K562 (cell line): ENCODE data around the gene GRHL3. TPM values are rescaled to one million over a fixed set of nuclear protein-coding genes. Genes with fewer than 3 reads are reported as not detected.

Source experiments
- ARID3A ChIP-seq: IDR thresholded peaks from 2 replicates; pipeline ENCODE4 v1.6.1; 2012; ENCODE audit warnings: low read depth, low read length, improper control_type of control experiment, borderline replicate concordance
- CEBPZ ChIP-seq: fragments of 150-350 bp; IDR thresholded peaks from 2 replicates; pipeline ENCODE4 v1.6.1; 2014; ENCODE audit warnings: low read depth, mild to moderate bottlenecking, low read length, borderline replicate concordance
- E4F1 ChIP-seq: fragments of 250-450 bp; sonication (Bioruptor Pico); IDR thresholded peaks from 2 replicates; pipeline ENCODE4 v1.5.0; 2021; ENCODE audit warnings: mild to moderate bottlenecking, borderline replicate concordance
- FOSL1 ChIP-seq: fragments of 200-800 bp; sonication (Bioruptor generic); conservative IDR thresholded peaks from 2 replicates; pipeline ENCODE4 v1.6.1; 2016; ENCODE audit warnings: missing genetic modification characterization, missing compliant biosample characterization
- FUS ChIP-seq: fragments of 200-400 bp; formaldehyde crosslinking; optimal IDR thresholded peaks from 2 replicates; pipeline ENCODE3; 2017; ENCODE audit warnings: low read depth, low read length
- KLF10 ChIP-seq: fragments of 250-450 bp; sonication (Bioruptor Pico); IDR thresholded peaks from 2 replicates; pipeline ENCODE4 v1.6.1; 2021; ENCODE audit warnings: matching md5 sums
- MAFF ChIP-seq: IDR thresholded peaks from 2 replicates; pipeline ENCODE4 v1.6.1; 2012; ENCODE audit warnings: low read length, improper control_type of control experiment
- MAFG ChIP-seq: fragments of 450-650 bp; conservative IDR thresholded peaks from 2 replicates; pipeline ENCODE4 v1.6.1; 2016; ENCODE audit warnings: missing genetic modification characterization, missing compliant biosample characterization
- MAFK ChIP-seq: IDR thresholded peaks from 2 replicates; pipeline ENCODE4 v1.6.1; 2011; ENCODE audit warnings: low read length, improper control_type of control experiment
- MEF2A ChIP-seq: IDR thresholded peaks from 2 replicates; pipeline ENCODE4 v1.6.1; 2011; ENCODE audit warnings: low read depth, mild to moderate bottlenecking, low read length, moderate library complexity; ENCODE audit not compliant: control insufficient read depth
- RFX5 ChIP-seq: IDR thresholded peaks from 2 replicates; pipeline ENCODE4 v1.6.1; 2011; ENCODE audit warnings: low read depth, mild to moderate bottlenecking, improper control_type of control experiment, low read length
- SETDB1 ChIP-seq: IDR thresholded peaks from one replicate; pipeline ENCODE4 v1.6.1; 2012; ENCODE audit warnings: low read length, control low read depth, inconsistent platforms
- TEAD1 ChIP-seq, 2 experiments: fragments of 450-650 bp in 1 of 2; sonication (generic) in 1 of 2; formaldehyde crosslinking; IDR thresholded peaks; 2 replicates each; pipeline versions ENCODE4 v1.4.0 to v1.8.0; 2020 to 2022; ENCODE audit warnings: mild to moderate bottlenecking in 2 of 2, missing genetic modification reagents in 1 of 2
- YY1 ChIP-seq, 3 experiments: IDR thresholded peaks; 2 replicates each; pipeline ENCODE4 v1.6.1; 2011; ENCODE audit warnings: low read length in 2 of 3, mild to moderate bottlenecking in 2 of 3, moderate library complexity in 2 of 3, borderline replicate concordance in 1 of 3, control low read depth in 1 of 3, low read depth in 1 of 3; ENCODE audit not compliant: insufficient read depth in 3 of 3, insufficient replicate concordance in 2 of 3, control insufficient read depth in 1 of 3, insufficient read length in 1 of 3; ENCODE audit errors: extremely low read depth in 1 of 3
- ZNF124 ChIP-seq: sonication (generic); formaldehyde crosslinking; IDR thresholded peaks from 2 replicates; pipeline ENCODE4 v1.8.1; 2022; ENCODE audit warnings: missing genetic modification reagents
- ZNF174 ChIP-seq: fragments of 250-450 bp; sonication (Bioruptor Pico); IDR thresholded peaks from 2 replicates; pipeline ENCODE4 v1.4.0; 2020; ENCODE audit warnings: mild to moderate bottlenecking
- ZNF740 ChIP-seq, 3 experiments: fragments of 200-800 bp in 1 of 3; sonication (Bioruptor generic) in 1 of 3; sonication (generic) in 1 of 3; formaldehyde crosslinking in 1 of 3; IDR thresholded peaks; 2 replicates each; pipeline versions ENCODE4 v1.6.1 to v1.8.0; 2016 to 2022; ENCODE audit warnings: mild to moderate bottlenecking in 2 of 3, missing compliant biosample characterization in 2 of 3, missing genetic modification characterization in 2 of 3, missing genetic modification reagents in 1 of 3
- ZSCAN29 ChIP-seq: fragments of 450-650 bp; IDR thresholded peaks from 2 replicates; pipeline ENCODE4 v1.6.1; 2017
- polyA plus RNA-seq, 8 experiments: library from polyadenylated mRNA; depleted of rRNA in 4 of 8; stranded (reverse) in 5 of 8; unstranded in 3 of 8; fragments of >200 nt; fragmentation: Nextera tagmentation in 2 of 8; fragmentation: Illumina TruSeq in 1 of 8; extraction: Ambion mirVana in 2 of 8; extraction: Trizol in 1 of 8; gene quantifications; 2 replicates each; pipeline versions ENCODE4 v1.2.1 to v1.2.3, GENCODE V29; 2011 to 2014; ENCODE audit warnings: inconsistent platforms in 1 of 8, missing spikeins in 1 of 8
- total RNA-seq, 7 experiments: library from RNA; depleted of rRNA in 6 of 7; stranded (reverse); fragments of >200 nt in 6 of 7; fragmentation: Illumina TruSeq in 2 of 7; extraction: Trizol in 2 of 7; gene quantifications; 2 replicates each; pipeline versions ENCODE4 v1.2.1 to v1.2.3, GENCODE V29; 2011 to 2021; ENCODE audit warnings: low replicate concordance in 1 of 7

The GRHL3 gene
- total and polyA plus RNA-seq, 9 of the 15 experiments (the other 6 are each of a cell fraction or from before 2014, with no cell fraction given): 0.01 to 0.04 TPM; not detected in 7

- peak; percentile 79 for TF ChIP-seq FOSL1
- no peak for TF ChIP-seq ARID3A
- no peak for TF ChIP-seq ZNF174 (CRISPR knock-in tag)
- TF ChIP-seq MAFG (tag): peak; percentile 64; the same call in 1 of the 2 replicates
- no peak for TF ChIP-seq KLF10 (CRISPR knock-in tag)
- TF ChIP-seq ZSCAN29: peak; percentile 95
- TF ChIP-seq MAFK: peak; percentile 71; the same call in 1 of the 2 replicates
- no peak for TF ChIP-seq MEF2A
- TF ChIP-seq TEAD1 (CRISPR knock-in tag; IDR thresholded peaks at IDR 0.05): no peak
- TF ChIP-seq FUS: no peak
- peak; percentile 41; the same call in 1 of the 2 replicates for TF ChIP-seq MAFF
- no peak for TF ChIP-seq ZNF124 (CRISPR knock-in tag)
- no peak for TF ChIP-seq RFX5
- no peak for TF ChIP-seq SETDB1
- TF ChIP-seq CEBPZ: no peak
- no peak for TF ChIP-seq ZNF740 (CRISPR knock-in tag; IDR thresholded peaks at IDR 0.05)
- TF ChIP-seq ZNF740 (tag; IDR thresholded peaks at IDR 0.05): no peak
- peak in 1 of 3 experiments; percentile 55 for TF ChIP-seq YY1 (IDR thresholded peaks at IDR 0.05; ENCODE audit: borderline replicate concordance in 1 of 3, control insufficient read depth in 1 of 3, extremely low read depth in 1 of 3, insufficient read depth in 3 of 3, insufficient read length in 1 of 3, insufficient replicate concordance in 2 of 3, low read depth in 1 of 3, low read length in 2 of 3)
- no peak for TF ChIP-seq E4F1
Measured at GRCh38 chr1:24294228-24294672, 24.9 kb upstream of the GRHL3 start (continued).
